Activated CD4-positive, alpha-beta T cell treated with anti-CD3 and anti-CD28 coated beads, Interleukin-2, Interleukin-4, amounts not matched to agents 100 ng/mL and 50 ng/mL, durations not matched to agents 16 hours and 8 hours (primary cell): ENCODE results near the gene BTNL9.
"Not testable (repeated sequence)": the region's sequence is repeated elsewhere in the genome, so short reads cannot be mapped to it uniquely, and the experiment has no call there.

Experiments used
- DNase-seq: peaks from one replicate; pipeline ENCODE4 v3.0.0-alpha.2; 2020; ENCODE audit warnings: low spot score

BTNL9 gene

DNA sequence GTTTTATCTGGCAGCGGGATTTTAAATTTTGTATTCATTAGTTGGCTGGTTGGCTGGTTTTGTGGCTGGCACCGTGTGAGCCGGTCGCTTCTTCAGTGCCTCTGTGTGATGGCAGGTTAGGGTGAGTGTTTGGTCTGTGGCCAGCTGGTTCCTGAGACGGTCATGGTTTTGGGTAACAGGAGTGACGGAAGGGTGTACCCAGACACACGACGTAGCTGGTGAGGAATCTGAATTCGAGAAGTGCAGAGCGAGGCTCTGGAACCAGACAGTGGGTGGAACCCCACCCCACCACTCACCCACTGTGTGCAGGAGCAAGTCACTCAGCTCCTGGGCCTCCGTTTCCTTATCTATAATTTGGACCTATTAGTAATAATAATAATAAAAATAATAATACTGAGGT, 2.7 kb downstream of the BTNL9 start:
- DNase-seq: no peak

DNA sequence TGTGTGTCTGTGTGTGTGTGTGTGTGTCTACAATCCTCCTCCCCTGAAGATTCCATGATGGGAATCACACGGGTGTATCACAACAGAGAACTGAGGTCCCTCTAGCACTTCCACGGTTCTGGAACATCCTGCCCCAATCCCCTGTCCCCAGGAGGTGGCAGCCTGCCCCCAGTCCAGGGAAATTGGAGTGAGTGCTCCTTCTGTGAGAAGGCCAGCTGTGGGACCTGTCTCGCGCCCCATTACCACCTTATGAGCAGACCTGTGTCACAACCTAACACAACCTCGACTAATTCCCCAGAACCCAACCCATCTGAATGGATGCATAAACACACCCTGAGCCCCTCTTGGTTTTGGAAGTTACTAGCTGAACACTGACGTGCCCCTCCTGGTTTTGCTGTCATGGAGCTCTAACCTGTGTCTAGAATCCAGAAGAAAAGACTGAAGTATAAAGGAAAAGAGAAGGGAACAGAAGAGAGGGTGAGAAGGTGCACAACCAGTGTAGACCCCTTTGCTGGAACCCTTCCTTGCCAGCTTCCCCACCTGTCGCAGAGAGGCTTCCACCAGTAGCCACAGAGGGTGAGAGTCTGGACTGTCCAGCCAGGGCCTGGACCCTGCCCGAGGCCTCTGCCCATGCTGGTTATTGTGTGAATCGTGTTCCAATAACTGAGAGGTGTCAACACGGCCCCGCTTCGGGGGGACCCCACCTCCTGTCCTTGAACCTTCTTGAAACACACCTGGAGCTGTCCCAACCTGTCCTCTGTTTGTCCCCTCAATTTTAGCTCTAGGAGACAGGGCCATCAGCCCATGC, 3.4 kb downstream of the BTNL9 start:
- DNase-seq: no peak

DNA sequence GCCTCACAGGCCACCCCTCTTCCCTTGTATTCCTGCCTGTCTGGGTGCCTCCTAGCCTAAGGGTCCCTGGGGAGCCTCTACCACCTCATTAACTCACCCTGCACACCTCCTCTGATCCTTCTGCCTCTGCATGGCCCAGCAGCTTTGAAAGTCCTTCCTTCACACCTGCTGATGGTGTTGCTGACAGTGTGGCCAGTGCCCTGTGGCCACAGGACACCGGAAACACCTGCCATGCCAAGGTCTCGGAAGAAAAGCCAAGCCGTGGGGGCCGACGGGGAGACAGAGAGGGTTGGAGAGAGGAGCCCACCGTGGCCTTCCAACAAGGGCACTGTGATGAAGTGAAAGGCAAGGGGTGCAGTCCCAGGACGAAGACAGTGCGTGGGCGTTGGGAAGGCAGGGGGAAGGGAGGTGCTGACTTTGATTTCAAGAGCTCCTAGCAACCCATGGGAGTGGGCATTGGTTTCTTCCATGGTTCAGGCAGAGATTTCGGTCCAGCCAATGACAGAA, 4.1 kb downstream of the BTNL9 start:
- no peak for DNase-seq

DNA sequence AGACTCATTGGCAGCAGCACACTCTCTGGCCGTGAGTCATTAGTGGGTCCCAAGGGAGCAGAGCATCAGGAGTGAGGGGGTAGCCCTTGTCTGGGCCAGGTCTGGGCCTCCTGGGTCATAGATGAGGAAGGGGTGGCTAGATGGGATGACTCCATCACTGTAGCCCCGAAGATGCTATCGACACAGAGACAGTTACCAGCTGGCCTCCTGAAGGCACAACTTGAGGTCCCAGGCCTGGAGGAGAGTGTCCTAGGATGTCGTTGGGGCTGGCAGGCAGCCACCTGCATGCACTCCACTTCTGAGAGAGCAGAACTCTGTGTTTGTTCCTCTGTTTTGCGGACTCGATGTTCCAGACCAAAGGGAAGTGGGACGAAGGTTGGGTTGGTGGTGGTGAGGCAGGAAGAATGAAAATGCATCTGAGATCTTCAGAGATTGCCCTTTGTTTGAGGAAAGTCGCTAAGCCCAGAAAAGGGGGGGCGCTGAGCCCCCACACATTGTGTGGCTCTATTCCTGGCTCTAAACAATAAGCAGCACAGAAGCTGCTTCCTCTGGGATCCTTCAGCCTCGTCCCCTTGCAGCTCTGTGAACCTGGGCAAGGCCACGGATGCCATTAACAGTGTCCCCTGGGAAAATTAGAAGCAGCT, 4.7 kb downstream of the BTNL9 start:
- DNase-seq: no peak

DNA sequence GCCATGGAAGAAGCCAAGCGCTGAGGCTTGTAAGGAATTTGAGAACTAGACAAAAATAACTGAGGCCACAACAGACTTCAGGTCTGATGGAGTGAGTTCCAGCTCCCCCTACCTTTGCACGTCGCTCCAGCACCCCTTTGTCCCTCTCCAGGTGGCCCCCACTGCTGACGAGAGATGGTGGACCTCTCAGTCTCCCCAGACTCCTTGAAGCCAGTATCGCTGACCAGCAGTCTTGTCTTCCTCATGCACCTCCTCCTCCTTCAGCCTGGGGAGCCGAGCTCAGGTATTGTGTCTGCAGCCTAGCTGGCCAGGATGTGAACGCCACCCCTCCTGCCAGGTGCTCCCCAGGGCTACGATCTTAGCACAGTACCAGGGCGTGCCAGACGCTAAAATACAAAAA, 5.2 kb downstream of the BTNL9 start:
- DNase-seq: no peak

DNA sequence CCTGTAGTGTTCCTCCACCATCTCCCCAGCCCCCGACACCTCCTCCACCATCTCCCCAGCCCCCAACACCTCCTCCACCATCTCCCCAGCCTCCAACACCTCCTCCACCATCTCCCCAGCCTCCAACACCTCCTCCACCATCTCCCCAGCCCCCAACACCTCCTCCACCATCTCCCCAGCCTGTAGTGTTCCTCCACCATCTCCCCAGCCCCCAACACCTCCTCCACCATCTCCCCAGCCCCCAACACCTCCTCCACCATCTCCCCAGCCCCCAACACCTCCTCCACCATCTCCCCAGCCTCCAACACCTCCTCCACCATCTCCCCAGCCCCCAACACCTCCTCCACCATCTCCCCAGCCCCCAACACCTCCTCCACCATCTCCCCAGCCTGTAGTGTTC, 5.8 kb downstream of the BTNL9 start:
- not testable (repeated sequence) for DNase-seq

DNA sequence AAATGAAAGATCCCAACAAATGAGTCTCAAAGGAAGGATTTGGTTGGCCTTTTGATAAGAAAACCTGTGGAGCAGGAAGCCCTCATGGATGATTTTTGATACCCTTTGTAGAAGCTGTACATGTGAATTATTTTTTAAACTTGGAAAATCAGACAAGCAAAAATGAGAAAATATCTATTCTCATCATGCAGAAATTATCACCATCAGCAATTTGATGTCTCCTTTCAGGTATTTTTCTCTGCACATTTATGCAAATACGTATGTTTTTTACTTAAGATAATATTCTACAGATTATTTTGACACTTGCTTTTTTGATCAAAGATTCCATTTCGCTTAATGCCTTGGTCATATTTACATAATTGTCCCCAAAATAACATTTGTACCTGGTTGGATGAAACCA, 7.2 kb downstream of the BTNL9 start:
- DNase-seq: no peak

DNA sequence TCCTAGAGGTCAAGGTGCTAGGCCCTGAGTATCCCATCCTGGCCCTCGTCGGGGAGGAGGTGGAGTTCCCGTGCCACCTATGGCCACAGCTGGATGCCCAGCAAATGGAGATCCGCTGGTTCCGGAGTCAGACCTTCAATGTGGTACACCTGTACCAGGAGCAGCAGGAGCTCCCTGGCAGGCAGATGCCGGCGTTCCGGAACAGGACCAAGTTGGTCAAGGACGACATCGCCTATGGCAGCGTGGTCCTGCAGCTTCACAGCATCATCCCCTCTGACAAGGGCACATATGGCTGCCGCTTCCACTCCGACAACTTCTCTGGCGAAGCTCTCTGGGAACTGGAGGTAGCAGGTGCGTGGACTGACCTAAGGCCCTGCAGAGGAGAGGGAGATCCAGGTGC, 7.9 kb downstream of the BTNL9 start:
- DNase-seq: no peak

DNA sequence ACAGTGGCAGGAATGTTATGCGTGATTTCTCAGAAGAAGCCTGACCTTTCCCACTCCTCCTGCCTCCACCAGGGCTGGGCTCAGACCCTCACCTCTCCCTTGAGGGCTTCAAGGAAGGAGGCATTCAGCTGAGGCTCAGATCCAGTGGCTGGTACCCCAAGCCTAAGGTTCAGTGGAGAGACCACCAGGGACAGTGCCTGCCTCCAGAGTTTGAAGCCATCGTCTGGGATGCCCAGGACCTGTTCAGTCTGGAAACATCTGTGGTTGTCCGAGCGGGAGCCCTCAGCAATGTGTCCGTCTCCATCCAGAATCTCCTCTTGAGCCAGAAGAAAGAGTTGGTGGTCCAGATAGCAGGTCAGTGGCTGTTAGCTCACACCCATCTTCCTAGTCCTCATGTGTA, 9.9 kb downstream of the BTNL9 start:
- no peak for DNase-seq

DNA sequence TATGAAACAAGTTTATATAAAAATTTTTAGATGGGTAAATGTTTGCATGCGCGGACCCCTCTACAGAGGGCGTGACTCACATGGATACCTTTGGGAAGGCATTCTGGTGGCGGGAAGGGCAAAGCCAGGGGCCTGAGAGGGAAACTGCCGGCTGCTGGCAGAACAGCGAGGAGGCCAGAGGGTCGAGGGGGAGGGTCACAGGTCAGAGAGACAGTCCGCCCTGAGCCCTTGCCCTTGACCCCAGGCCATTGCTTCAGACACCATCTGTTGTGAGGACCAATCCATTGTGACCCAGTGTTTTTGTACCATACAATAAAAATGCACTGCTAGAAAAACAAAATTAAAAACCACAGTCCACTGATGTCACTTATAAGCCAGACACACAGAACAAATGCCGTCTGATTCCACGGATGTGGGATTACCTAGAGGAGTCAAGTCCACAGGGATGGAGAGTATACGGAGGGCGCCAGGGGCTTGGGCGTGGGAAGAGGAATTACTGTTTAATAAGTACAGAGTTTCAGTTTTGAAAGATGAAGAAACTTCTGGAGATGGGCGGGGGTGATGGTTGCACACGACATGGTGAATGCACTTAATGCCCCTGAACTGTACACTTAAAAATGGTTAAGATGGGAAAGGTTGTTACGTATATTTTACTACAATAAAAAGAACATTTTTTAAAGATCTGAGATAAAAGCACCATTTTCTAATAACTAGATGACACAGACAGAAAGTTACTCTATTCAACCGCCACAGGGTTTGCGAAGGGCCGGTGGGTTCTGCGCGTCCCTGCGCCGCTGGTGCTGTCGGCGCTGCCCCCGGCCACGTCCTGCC, 12.0 kb downstream of the BTNL9 start:
- no peak for DNase-seq

DNA sequence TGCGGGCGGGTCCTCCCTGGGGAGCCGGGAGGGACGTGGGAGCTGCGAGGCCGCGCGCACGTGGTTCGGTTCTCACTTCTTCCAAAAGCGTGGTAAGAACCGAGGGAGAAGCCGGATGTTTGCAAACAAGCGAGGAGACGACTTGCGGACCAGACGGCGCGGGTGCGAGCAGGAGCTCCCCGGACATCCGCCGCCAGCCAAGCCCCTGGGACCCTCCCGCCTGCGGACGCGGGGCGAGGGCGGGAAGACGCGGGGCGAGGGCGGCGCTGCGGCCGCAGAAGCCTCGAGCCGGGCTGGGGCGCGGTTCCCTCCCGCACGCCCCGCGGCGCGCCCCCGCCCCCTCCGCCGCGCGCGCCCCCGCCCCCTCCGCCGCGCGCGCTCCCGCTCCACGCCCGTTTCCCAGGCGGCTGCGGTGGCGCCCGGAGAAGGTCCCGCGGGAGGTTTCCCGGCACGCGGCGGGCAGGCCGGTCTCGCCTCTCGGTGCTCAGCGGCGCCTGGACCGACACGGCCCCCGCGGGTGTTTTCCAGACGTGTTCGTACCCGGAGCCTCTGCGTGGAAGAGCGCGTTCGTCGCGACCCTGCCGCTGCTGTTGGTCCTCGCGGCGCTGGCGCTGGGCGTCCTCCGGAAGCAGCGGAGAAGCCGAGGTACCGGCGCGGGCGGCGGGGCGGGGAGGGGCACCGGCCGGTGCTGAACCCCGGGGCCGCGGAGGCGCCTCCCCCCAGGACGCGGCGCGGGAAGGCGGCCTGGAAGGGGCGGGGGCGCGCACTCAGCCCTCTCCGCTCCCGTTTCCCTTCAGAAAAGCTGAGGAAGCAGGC, 12.8 kb downstream of the BTNL9 start:
- no peak for DNase-seq

DNA sequence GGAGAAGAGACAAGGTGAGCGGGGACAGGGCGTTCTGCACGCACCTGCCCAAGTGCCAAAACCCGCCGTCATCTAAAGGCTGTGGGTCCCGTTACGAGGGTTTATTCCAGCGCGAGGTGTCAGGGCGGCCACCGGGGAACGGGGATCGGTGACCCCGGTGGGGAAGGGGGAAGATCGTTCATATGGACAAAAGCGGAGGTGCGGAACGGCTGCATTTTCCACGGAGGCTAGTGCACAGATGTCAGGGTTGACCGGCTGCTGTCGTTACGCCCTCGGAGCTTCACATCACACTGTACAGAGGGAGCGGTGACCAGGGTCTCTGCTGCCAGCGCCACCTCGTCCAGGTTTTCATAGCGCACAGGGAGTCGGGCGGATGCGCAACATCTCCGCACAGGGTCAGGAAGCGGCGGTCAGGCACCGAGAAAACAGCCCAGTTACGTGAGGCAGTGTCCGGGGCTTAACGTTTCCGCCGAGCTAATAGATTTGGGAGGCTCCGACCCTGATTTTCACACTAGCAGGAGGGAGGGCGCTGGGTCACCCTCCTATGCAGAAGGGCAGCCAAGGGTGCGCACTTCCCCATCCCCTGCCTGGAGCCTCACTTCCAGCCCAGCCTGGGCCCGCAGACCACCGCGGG, 13.5 kb downstream of the BTNL9 start:
- no peak for DNase-seq

DNA sequence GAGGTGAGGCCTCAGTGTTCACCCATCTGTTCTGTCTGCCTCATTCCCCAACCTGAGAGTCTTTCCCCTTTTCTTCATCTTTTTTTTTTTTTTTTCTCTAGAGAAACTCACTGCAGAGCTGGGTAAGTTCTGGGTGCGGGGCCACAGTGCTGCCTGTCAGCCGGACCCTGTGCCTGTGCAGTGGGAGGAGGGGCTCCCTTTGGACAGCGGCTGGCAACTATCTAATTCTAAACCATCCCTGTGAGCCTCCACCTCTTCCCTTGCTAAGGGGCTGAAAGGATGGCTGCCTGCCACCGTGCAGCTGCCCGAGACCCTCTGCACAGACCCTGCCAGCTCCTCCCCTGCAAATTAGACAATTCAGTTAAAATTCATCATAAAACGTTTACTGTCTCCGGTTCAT, 14.1 kb downstream of the BTNL9 start:
- no peak for DNase-seq

DNA sequence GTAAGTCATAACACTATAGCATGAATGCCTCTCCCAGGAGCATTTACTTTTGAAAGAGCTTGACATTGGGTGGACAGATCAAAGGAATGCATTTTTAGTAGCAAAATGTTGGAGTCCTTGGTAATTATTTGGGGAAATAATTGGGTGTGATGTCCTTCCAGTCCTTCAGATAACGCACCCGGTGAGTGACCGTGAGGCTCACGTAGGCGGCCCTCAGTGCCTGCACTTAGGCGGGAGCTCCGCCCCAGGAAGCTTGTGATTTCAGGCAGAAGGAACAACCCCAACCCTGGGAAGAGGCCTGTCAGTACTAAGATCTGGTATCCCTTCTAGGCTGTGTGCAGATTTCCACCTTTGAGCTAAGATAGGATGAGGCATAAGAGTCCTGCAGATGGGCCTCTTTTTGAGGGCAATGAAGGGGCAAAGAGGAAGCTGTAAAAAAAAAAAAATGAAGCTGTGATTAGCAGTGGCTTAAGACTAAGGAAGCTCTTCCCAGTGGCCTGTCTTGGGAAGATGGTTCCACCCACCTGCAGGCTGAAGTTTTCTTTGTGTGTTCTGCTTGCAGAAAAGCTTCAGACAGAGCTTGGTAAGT, 14.9 kb downstream of the BTNL9 start:
- DNase-seq: no peak

DNA sequence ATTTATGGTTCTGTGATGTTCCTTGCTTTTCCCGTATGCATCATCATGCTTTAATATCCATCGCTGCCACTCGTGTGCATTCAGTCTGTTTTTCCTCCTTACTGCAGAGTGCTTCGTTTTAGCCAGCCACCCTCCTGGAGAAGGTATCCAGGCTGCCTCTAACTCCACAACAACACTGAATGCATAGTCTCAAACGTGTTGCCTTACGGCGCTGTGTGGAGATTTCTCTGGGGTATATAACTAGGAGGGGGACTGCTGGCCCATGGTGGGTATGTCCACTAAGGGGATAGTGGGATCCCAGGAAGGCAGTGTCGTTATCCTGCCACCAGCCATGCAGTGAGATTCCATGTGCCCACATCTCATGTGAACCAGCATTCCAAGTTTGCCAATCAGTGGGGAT, 16.4 kb downstream of the BTNL9 start:
- DNase-seq: no peak

DNA sequence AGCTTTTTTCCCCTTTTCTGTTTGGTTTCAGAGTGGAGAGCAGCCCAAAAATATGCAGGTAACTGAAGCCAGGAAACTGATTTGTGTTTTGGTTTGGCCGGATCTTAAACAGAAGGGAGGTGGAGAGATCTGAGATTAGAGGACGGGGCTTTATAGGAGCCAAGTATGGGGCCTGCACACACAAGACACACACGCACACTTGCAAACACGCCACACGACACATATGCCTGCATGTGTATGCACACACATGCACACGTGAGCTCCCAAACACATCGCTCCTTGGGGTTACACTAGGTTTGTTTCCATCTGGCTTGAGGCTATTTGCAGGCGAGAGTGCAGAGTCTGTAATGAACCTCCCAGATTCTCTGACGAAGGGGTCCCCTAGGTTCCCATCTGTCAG, 18.3 kb downstream of the BTNL9 start:
- no peak for DNase-seq

DNA sequence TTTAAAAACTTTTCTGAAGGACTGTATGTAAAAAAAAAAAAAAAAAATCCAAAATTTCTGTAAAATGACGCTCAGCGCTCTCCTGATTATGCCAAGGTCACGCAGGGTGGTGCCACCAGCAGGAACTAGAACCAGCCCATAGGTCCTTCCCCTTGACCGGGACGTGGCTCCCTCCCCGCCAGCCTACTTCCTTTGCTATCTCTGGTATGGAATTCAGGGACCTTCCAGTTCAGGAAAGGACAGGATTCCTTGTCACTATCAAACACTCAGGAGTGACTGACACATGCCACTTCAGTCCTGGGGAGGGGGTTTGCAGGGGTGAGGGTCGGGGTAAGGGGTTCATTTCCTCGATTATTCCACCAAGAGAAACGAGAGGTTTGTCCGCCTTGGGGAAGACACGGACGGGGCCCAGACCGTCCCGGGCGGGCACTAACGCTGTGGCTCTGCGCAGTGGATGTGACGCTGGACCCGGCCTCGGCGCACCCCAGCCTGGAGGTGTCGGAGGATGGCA, 18.8 kb downstream of the BTNL9 start:
- no peak for DNase-seq

DNA sequence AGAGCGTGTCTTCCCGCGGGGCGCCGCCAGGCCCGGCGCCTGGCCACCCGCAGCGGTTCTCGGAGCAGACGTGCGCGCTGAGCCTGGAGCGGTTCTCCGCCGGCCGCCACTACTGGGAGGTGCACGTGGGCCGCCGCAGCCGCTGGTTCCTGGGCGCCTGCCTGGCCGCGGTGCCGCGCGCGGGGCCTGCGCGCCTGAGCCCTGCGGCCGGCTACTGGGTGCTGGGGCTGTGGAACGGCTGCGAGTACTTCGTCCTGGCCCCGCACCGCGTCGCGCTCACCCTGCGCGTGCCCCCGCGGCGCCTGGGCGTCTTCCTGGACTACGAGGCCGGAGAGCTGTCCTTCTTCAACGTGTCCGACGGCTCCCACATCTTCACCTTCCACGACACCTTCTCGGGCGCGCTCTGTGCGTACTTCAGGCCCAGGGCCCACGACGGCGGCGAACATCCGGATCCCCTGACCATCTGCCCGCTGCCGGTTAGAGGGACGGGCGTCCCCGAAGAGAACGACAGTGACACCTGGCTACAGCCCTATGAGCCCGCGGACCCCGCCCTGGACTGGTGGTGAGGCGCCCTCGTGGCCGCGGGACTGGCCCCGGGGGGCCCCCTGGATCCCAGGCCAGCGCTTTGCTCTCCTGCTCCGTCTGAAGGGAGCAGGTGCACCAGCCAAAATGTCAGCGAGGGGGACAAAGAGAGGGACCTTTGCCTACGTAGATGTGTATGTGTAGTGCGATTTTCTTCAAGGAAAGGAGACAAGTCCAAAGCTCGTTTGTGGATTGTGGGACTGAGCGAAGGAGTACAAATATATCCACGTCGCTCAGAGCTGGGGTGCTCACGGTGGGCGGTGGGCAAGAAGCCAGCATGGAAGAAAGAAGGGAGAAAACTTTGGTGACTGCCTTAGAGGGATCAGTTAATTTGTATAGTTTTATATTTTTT, 19.5 kb downstream of the BTNL9 start:
- DNase-seq: no peak

DNA sequence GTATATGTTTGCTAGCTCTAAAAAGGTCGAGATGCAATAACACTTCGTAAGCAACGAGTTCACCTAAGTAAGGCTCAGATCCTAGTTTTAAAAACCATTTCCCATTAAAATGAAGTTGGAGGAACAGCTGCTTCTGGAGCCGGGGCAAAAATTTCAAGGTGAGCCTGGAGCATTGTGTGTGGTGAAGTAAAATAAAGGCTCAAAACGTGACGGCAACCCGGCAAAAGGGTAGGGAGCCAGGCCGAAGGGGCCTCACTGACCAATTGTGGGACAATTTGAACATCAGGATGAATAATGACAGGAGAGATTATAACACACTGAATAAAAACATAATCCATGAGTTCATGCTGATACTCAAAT, 20.1 kb downstream of the BTNL9 start:
- DNase-seq: no peak

DNA sequence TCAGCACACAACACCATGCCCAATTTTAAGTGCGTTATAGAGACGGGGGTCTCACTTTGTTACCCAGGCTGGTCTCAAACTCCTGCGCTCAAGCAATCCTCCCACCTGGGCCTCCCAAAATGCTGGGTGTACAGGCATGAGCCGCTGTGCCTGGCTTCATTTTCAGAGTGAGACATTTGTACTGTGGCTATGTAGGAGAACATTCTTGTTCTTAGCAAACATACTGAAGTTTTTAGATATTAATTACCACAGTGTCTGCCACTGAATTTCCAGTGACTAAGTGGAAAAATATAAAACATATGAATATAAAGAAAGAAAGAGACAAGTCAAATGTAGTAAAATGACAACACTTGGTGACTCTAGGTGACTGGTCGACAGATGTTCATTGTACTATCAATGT, 20.9 kb downstream of the BTNL9 start:
- DNase-seq: no peak
